Raji (cell line): ENCODE measurements around the gene STX3.

Source experiments
- POLR2A ChIP-seq: IDR thresholded peaks from 2 replicates; pipeline ENCODE4 v1.6.1; 2011; ENCODE audit warnings: low read depth, low read length, control low read depth; ENCODE audit not compliant: insufficient read depth

Gene STX3

GRCh38 chr11:59801160-59801706, 46.1 kb downstream of the STX3 start:
- TF ChIP-seq POLR2A, result no peak

- TF ChIP-seq POLR2A, result no peak
Observed at GRCh38 chr11:59801981-59802638, 46.9 kb downstream of the STX3 start.

- no peak for TF ChIP-seq POLR2A
Observed at GRCh38 chr11:59802639-59803176, 47.5 kb downstream of the STX3 start.

GRCh38 chr11:59804061-59804460, 48.9 kb downstream of the STX3 start:
- TF ChIP-seq POLR2A, result no peak

GRCh38 chr11:59807047-59807610, 52.0 kb downstream of the STX3 start:
- TF ChIP-seq POLR2A, result no peak

- TF ChIP-seq POLR2A, result peak; percentile 94
Observed at GRCh38 chr11:59810189-59810910, 55.2 kb downstream of the STX3 start, which contains the start of gene MRPL16. Gene MRPL16 (minus strand): TSS chr11:59810778. CDS start chr11:59810658, 120 bp downstream.

- no peak for TF ChIP-seq POLR2A
Observed at GRCh38 chr11:59810911-59811259, 55.7 kb downstream of the STX3 start.

GRCh38 chr11:59812220-59812619, 57.0 kb downstream of the STX3 start:
- TF ChIP-seq POLR2A, result no peak

GRCh38 chr11:59813364-59813763, 58.2 kb downstream of the STX3 start:
- no peak for TF ChIP-seq POLR2A

- no peak for TF ChIP-seq POLR2A
Observed at GRCh38 chr11:59814021-59814420, 58.8 kb downstream of the STX3 start.

GRCh38 chr11:59815754-59816153, 60.6 kb downstream of the STX3 start:
- no peak for TF ChIP-seq POLR2A

GRCh38 chr11:59818572-59818971, 63.4 kb downstream of the STX3 start:
- no peak for TF ChIP-seq POLR2A

- TF ChIP-seq POLR2A, result no peak
Observed at GRCh38 chr11:59822989-59823566, 67.9 kb downstream of the STX3 start.

- TF ChIP-seq POLR2A, result no peak
Observed at GRCh38 chr11:59829358-59829757, 74.2 kb downstream of the STX3 start.

GRCh38 chr11:59833602-59834001, 78.4 kb downstream of the STX3 start:
- no peak for TF ChIP-seq POLR2A
